HG03342 (cell line): ENCODE results near the gene SIGLEC15.
"Not testable (repeated sequence)": the region's sequence is repeated elsewhere in the genome, so short reads cannot be mapped to it uniquely, and the experiment has no call there.

Experiments used
- ATAC-seq: cut with Tn5 transposase; IDR thresholded peaks from one replicate; pipeline ENCODE4 v1.9.1; 2021; ENCODE audit warnings: mild to moderate bottlenecking, moderate library complexity; ENCODE audit not compliant: unreplicated experiment

The SIGLEC15 gene

DNA sequence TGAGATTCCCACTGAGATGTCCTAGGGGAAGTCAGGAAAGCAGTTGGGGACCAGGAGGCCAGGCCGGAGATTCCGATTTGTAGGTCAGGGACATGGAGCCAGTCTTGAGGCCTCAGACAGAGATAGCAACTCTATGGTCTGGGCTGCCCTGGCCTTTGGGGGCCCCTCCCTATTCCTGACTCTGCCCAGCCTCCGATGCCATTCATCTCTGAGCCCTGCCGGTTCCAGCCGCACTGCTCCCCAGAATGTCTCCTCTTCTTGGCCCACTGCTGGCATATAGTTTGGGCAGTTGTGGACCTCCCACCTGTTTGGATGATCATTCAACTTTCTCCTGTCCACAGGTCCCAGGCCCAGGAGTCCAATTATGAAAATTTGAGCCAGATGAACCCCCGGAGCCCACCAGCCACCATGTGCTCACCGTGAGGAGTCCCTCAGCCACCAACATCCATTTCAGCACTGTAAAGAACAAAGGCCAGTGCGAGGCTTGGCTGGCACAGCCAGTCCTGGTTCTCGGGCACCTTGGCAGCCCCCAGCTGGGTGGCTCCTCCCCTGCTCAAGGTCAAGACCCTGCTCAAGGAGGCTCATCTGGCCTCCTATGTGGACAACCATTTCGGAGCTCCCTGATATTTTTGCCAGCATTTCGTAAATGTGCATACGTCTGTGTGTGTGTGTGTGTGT lies 16.4 kb downstream of the SIGLEC15 start:
- ATAC-seq: no peak

DNA sequence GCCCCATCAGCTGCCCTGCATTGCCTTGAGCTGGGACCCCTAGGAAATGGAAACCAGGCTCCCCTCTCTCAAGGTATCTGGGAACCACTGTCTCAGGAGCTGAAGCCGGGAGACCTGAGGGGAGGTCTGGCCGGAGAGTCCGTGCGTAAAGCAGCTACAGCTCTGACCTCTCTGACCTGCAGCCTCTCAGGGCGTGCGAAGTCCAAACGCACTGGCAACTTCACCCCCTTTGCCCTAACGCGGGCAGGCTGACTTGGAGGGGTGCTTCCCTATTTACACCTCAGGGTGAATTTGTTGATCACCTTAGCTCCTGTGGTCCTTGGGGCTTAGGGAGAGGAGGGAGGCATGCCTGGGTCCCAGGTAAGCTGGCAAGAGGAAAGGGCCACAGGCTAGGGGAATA lies 17.5 kb downstream of the SIGLEC15 start:
- ATAC-seq: no peak

DNA sequence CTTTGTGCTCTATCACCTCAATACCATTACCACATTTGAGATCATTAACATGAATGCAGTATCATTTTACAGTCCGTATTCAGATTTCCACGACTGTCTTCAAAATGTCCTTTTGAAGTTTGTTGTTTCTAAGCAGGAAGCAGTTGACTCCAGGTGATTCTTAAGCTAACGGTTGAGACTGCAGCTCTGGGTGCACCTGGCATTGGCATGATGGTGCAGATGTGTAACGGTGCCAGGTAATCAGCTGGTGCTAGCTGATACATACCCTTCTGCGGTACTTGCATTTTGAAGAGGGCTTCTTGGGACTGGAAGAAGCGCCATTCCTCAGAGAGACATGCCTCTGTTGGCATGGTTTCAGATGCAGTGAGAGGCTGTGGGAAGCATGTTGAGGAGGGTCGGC lies 19.5 kb downstream of the SIGLEC15 start:
- no peak for ATAC-seq

DNA sequence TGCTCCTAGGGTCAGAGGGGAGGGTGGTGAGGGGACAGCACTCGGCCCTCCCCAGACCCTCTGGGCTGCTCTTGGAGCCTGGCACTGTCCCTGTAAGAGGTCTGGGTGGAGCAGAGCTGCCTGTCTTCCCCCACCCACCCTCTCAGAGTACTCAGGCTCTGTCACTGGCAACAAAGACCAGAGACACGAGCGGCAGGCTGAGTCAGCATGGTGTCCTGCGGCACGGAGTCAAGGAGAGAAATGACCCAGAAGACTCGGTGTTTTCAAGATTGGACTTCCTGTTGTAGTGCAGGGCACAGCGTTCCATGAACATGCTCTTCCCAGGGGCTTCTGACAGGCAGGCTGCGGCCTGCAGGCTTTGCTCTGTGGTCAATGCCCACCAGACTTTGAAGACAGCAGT lies 19.9 kb downstream of the SIGLEC15 start:
- ATAC-seq: no peak

DNA sequence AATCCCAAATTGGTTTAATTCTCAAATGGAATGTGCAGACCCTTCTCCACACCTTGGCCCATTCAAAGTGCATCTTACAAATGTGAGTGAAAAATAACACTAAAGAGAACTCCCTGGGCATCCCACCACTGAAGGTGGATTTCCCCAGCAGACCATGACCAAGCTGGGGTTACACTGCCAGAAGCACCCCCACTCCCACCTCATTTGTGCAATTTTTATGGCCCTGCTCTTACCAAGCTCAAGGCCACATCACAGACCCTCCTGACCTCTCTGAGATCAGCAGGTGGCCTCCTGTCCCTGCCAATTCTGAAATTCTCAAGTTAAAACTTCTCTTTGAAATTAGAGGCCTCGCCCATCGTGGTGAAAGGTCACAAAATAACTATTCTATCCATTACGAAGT lies 21.6 kb downstream of the SIGLEC15 start:
- ATAC-seq: no peak

DNA sequence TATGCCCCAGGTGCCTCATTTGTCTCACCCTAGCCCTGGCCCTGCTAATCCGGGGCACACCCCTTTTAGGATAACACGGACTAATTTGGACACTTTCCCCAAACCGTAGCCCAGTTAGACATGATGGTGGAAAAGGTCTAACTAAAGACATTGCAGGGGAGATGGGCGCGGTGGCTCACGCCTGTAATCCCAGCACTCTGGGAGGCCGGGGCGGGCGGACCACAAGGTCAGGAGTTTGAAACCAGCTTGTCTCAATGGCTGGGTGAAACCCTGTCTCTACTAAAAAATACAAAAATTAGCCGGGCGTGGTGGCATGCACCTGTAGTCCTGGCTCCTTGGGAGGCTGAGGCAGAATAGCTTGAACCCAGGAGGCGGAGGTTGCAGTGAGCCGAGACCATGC lies 23.2 kb downstream of the SIGLEC15 start:
- ATAC-seq: not testable (repeated sequence)

DNA sequence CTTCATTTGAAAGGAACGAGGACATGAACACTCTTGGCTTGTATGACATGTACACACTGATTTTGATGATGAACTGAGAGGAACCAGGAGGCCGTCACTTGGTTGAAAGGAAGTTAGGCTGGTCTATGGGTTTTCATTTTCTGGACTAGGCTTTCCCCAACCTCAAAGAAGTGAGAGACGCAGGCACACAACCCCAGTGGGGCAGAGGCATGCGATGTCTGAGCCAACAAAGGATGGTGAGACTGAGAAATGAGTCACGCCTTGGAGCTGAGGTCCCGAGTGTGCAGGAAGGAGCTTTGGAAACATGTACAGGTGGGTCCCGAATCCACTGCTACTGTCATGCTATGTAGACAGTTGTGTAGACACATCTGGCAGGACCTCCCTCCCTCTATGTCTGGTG lies 24.1 kb downstream of the SIGLEC15 start:
- peak; percentile 22 for ATAC-seq

DNA sequence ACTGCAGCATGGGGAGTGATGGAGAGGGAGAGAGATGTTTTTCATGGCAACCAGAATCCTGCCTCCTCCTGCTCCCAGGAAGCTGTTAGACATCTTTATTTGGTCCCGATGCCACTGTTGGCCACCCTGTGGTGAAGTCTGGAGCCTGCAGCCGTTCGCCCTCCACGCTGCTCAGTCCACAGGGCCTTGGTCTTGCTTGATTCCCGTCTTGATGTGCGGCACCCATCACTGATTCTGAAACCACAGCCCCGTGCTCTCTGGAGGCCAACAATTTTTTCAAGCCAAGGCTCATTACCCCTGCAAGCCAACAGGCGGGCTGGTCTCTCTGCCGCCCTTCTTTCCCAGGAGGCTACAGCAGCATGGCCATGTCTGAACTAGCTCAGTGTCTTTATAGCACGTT lies 24.5 kb downstream of the SIGLEC15 start:
- peak; percentile 50 for ATAC-seq

DNA sequence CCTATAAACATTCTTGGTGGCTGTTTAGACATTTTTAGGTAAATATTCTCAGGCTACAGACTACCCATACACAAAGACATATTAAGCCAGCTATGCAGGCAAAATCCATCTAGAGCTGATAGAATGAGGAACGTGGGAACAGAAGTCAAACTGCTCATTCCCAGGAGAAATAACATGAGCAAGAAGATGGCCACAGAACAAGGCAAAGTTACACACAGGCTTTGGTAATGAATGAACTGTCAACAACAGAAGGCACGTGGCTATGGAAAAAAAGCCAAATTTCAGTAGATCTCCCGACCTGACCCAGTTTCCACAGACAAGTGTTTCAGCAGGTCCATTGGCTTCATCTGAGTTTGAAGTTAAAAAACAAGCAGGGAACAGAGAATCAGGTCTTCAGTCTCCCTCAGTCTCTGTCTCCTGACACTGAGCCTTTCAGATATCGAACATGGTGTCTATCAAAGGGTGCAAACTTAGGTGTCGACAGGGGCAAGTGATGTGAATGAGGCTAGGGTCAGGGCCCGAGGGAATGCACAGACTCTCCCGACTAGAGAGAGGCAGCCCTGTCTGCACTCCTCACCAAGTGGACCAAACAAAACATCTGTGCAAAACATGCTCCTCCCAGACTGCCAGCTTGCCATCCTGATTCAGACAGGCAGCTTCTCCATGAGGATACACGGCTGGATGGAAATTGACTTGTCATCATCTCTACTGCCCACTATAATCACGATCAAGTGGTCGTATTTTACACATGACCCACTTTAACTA lies 25.9 kb downstream of the SIGLEC15 start:
- no peak for ATAC-seq

GRCh38 chr18:45852631-45853030 lies 27.2 kb downstream of the SIGLEC15 start:
- no peak for ATAC-seq

DNA sequence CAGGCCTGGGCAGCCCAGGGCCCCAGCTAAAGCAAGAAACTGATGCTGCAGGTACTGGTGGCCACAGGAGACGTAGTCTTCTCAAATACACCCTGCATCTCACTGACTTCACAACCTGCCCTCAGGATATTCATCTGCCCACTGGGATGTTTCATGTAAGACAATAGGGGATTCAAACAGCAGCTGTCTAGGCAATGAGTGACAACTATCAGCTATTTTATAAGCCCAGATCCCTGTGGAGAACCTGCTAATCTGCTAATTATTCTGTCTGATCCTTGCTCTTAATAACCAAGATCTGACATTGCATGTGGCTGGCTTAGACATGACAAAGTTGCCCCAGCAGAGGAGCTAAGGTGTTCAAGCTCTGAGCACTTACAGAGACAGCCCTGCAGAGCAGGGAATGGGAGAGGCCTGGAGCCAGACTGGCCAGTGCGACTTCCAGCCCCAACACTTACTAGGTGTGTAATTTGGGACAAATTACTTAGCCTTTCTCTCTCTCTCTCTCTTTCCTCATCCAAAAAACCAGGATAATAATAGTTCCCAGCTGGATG lies 28.6 kb downstream of the SIGLEC15 start:
- ATAC-seq: no peak

DNA sequence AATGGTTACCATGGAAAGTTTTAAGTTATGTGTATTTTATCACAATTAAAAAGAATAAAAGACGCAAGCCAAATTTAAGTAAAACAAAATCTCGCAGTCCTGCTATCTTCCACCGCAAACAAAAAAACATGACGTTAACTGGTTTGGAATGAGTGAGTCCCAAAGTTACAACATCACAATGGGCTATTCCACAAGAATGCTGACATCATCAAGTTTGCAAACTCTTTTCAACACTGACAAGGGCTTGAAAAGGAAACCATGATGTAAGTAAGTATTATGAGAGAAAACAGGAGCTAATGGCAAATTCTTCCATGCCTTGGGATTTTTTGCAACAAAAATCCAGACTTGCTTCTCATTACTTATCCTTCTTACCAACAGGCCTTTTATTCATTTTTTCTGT lies 31.1 kb downstream of the SIGLEC15 start:
- ATAC-seq: no peak

DNA sequence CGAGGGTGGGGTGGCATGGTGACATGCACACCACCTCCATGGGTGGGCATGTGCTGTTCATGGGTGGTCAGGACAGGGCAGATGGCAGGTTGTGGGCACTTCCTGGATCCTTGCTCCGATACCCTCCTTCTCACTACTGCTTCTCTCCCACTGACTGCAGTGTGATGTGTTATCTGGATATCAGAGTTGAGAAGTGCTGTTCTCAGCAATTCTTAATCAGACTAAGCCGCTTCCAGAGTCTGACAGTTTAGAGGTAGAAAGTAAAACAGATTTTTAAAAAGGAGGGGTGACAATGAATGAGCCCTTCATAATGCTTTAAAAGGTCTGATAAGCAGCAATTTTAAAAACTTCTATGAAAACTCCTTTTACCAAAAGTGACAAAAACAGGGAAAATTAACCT lies 33.9 kb downstream of the SIGLEC15 start:
- no peak for ATAC-seq

DNA sequence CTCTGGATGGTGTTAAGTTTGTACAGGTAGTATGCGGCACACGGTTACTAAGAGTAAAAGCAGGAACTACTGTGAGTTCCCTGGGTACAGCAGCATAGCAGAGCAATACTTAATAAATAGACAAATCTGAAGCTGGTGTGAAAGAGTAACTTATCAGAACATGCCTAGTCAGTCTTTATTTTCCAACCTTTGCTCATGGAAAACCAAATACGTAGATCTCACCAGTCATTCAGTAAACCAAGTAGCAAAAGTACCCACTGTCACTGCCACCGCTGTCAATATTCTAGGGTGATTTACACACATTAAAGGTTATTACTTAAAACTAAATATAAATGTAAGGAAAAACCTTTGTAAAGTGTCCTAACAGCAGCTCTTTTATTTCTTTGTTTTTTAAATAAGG lies 35.0 kb downstream of the SIGLEC15 start:
- no peak for ATAC-seq

GRCh38 chr18:45860971-45861370 lies 35.5 kb downstream of the SIGLEC15 start:
- no peak for ATAC-seq

DNA sequence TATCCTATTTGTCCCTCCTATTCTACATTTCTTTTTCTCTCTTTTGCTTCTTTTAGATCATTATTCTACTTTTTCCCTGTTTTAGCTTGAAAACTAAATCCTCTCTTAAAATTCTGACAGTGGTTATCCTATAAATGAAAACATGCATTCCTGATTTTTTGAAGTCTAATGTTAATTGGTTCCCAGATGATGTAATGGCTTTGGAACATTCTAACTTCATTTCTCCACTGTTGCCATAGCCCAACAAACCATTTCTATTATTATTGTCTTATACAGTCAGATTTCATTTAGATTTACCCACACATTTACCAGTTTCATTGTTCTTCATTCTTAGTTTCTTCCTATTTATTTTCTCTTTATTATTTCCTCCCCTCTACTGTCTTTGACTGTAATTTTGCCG lies 36.5 kb downstream of the SIGLEC15 start:
- no peak for ATAC-seq

- no peak for ATAC-seq
Observed at GRCh38 chr18:45863469-45863868, 38.0 kb downstream of the SIGLEC15 start.

DNA sequence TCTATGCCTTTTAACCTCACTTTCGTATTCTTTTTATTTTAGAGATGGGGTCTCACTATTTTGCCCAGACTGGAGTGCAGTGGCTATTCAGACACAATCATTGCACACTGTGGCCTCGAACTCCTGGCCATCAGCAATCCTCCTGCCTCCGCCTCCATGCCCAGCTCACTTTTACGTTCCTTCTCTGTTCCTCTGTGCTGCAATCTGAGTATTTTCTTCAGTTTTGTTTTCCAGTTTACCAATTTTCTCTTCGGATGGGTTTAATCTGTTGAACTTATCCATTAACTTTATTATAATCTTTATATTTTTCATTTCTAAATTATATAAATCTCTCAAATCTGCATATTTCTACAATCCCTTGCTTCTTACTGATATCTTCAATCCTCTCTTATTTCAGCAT lies 38.6 kb downstream of the SIGLEC15 start:
- no peak for ATAC-seq

GRCh38 chr18:45865466-45865865 lies 40.0 kb downstream of the SIGLEC15 start:
- no peak for ATAC-seq

GRCh38 chr18:45870419-45870818 lies 44.9 kb downstream of the SIGLEC15 start:
- no peak for ATAC-seq

DNA sequence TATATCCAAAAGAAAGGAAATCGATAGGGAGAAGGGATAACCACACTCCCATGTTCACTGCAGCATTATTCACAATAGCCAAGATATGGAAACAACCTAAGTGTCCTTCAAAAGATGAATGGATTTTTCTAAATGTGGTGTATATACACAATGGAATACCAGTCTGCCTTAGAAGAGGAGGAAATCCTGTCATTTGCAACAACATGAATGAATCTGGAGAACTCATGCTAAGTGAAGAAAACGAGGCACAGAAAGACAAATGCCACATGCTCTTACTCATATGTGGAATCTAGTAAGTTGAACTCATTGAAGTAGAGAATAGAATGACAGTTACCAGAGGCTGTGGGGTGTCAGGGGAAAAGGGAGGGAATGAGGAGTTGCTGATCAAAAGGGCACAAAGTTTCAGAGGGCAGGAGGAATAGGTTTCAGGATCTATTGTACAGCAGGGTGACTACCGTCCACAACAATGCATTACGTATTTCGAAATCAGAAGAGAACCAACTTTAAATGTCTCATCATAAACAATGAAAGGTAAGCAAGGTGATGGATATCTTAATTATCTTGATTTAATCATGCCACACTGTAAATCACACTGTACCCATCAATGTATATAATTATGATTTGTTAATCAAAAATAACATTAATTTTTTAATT lies 46.1 kb downstream of the SIGLEC15 start:
- no peak for ATAC-seq
